Measurements from ENCODE around the gene DGLUCY. TPM values are rescaled to one million over a fixed set of nuclear protein-coding genes. Genes with fewer than 3 reads are reported as not detected.
A peak's percentile ranks its signal among the peaks of the same experiment; 100 is the strongest.

The DGLUCY gene
- total and polyA plus RNA-seq, 2 of the 8 experiments (the other 6 are each of a cell fraction or from before 2014, with no cell fraction given): 24.9 to 31.8 TPM

DNA sequence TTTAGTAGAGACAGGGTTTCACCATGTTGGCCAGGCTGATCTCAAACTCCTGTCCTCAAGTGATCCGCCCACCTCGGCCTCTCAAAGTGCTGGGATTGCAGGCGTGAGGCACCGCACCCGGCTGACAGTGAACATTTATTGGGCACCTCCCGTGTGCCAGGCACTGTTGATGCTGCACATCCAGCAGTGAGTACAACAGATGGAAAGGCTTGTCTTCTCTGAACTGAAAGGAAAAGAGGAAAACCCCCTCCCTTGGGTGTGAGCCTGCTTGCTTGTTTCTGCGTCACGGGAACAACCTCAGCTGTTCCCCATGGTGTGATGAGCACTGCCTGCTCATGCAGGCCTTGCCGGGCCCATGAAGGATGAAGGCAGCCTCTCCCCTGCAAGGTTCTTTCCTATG, 39.5 kb downstream of the DGLUCY start:
- no peaks in the 10 kb centered on the region for H3K9me3 ChIP-seq (ENCODE audit: insufficient read depth in 2 of 2, low read depth in 1 of 2, low read length in 1 of 2)
- H2BK12ac ChIP-seq (ENCODE audit: low read depth, low read length): no peak overlapping the region
- H3K23me2 ChIP-seq (ENCODE audit: low read depth, low read length): peaks cover 4% of the 10 kb centered on the region; the same call in 1 of the 2 replicates
- no peak overlapping the region for H3K18ac ChIP-seq (ENCODE audit: extremely low read depth, low read length)
- 88% methylated on average over 9 of the region's 9 CpGs; no CpG with 5 or more reads in 1 of the 2 experiments for WGBS, 2 experiments (ENCODE audit: extremely low coverage in 1 of 2, insufficient coverage in 1 of 2, insufficient read length in 1 of 2, insufficient replicate concordance in 2 of 2, low coverage in 1 of 2, low lambda C conversion rate in 2 of 2, missing lambda C conversion rate in 1 of 2)
- no peak overlapping the region for H2BK20ac ChIP-seq (ENCODE audit: low read length)
- H3K27me3 ChIP-seq (replicated peaks in 1 of 4; ENCODE audit: control insufficient read depth in 3 of 4, extremely low read depth in 1 of 4, insufficient read depth in 3 of 4, low read length in 3 of 4): no peaks in the 10 kb centered on the region
- H3K56ac ChIP-seq (replicated peaks; ENCODE audit: insufficient read length, low read depth, low read length): no peak overlapping the region
- no peaks in the 10 kb centered on the region for H3K4me1 ChIP-seq (replicated peaks in 1 of 4; ENCODE audit: control insufficient read depth in 3 of 4, insufficient read depth in 4 of 4, low read length in 3 of 4)
- FAIRE-seq: no peak
- H4K5ac ChIP-seq (ENCODE audit: insufficient read length, low read depth, low read length): no peak overlapping the region
- H3K4me2 ChIP-seq (ENCODE audit: insufficient read depth in 1 of 2, low read depth in 2 of 2, low read length in 2 of 2): no peak overlapping the region
- H3K27ac ChIP-seq (ENCODE audit: low read depth, low read length): no peak overlapping the region
- no peak overlapping the region for H2BK120ac ChIP-seq (replicated peaks; ENCODE audit: low read depth, low read length)
- H2BK15ac ChIP-seq (ENCODE audit: low read length): no peak overlapping the region
- no peak for DNase-seq (ENCODE audit: low read depth in 1 of 2, low spot score in 2 of 2)
- H2AK5ac ChIP-seq (ENCODE audit: low read depth, low read length): no peak overlapping the region
- POLR2A ChIA-PET (ENCODE audit: partially characterized antibody): interaction anchor here (1.8 kb wide), 1 partner anchor 93 kb away, joined by 4 read pairs; the partner anchor contains the start of gene RPS6KA5
- no peak overlapping the region for H3K4me3 ChIP-seq (ENCODE audit: extremely low read depth in 1 of 4, insufficient read depth in 2 of 4, low read depth in 3 of 4, low read length in 4 of 4)
- H3K79me2 ChIP-seq (ENCODE audit: control insufficient read depth in 1 of 2, insufficient read depth in 2 of 2, low read length in 2 of 2): no peaks in the 10 kb centered on the region
- H4K91ac ChIP-seq (replicated peaks; ENCODE audit: insufficient read length, low read length): no peak overlapping the region
- no peak overlapping the region for H2BK5ac ChIP-seq (ENCODE audit: low read depth, low read length)
- H2AFZ ChIP-seq (ENCODE audit: low read length): no peak overlapping the region
- H3K23ac ChIP-seq (ENCODE audit: insufficient read length): no peak overlapping the region
- no peak overlapping the region for H3K14ac ChIP-seq (ENCODE audit: insufficient read length)
- H3K4ac ChIP-seq (replicated peaks; ENCODE audit: insufficient read length, low read depth, low read length): no peak overlapping the region
- no peaks in the 10 kb centered on the region for H4K20me1 ChIP-seq (replicated peaks in 1 of 2; ENCODE audit: control insufficient read depth in 1 of 2, insufficient read depth in 2 of 2, low read length in 2 of 2)
- H3K79me1 ChIP-seq (ENCODE audit: low read depth, low read length): no peaks in the 10 kb centered on the region
- H3K36me3 ChIP-seq (ENCODE audit: control insufficient read depth in 2 of 4, insufficient read depth in 4 of 4, low read length in 3 of 4): peaks cover 0 to 7% (median 0%) of the 10 kb centered on the region in 4 experiments; a peak in 3 of 8 replicates
- no peak overlapping the region for H3K9ac ChIP-seq (replicated peaks in 1 of 4; ENCODE audit: extremely low read depth in 1 of 4, low read depth in 3 of 4, low read length in 3 of 4)
- CTCF ChIA-PET (ENCODE audit: partially characterized antibody): interaction anchor here (0.6 to 3.0 kb wide), 7 partner anchors 13 to 1180 kb away, joined by 3 to 7 read pairs (median 3); no protein-coding TSS in a partner anchor
- H4K8ac ChIP-seq (ENCODE audit: extremely low read depth, insufficient read depth, low read length): peak overlapping the region; percentile 45; the same call in 1 of the 2 replicates
- TF ChIP-seq SUZ12 (IDR thresholded peaks at IDR 0.05; ENCODE audit: low read length) (no peak), CREB1 (IDR thresholded peaks at IDR 0.05) (no peak), SP4 (IDR thresholded peaks at IDR 0.05; ENCODE audit: low read length) (no peak), KDM1A (IDR thresholded peaks at IDR 0.05; ENCODE audit: borderline replicate concordance, low read length) (no peak), BCL11A (IDR thresholded peaks at IDR 0.05; ENCODE audit: low read depth in 2 of 2, low read length in 2 of 2) (no peak), SAP30 (IDR thresholded peaks at IDR 0.05; ENCODE audit: insufficient read depth, insufficient replicate concordance, low read length) (no peak), TAF7 (optimal IDR thresholded peaks at IDR 0.05; ENCODE audit: borderline replicate concordance, low read depth, low read length) (no peak), E2F6 (IDR thresholded peaks at IDR 0.05) (no peak), SRF (IDR thresholded peaks at IDR 0.05; ENCODE audit: low read depth, low read length) (no peak), FOSL1 (IDR thresholded peaks at IDR 0.05; ENCODE audit: insufficient read depth, low read depth, low read length) (no peak), JUND (IDR thresholded peaks at IDR 0.05; ENCODE audit: low read length) (no peak), TEAD4 (IDR thresholded peaks at IDR 0.05; ENCODE audit: low read depth, low read length) (no peak), CHD2 (IDR thresholded peaks at IDR 0.05; ENCODE audit: low read length) (no peak), MAFK (IDR thresholded peaks at IDR 0.05; ENCODE audit: low read depth, low read length) (no peak), ZNF274 (IDR thresholded peaks at IDR 0.05; ENCODE audit: borderline replicate concordance, extremely low read depth, low read length) (no peak)
